Neutrophil (primary cell): ENCODE data around the gene URM1.

ENCODE experiments used
- H3K27ac ChIP-seq: fragments of 200-600 bp; sonication (generic); 2 replicates; pipeline ENCODE4 v1.5.1; 2016; ENCODE audit warnings: mild to moderate bottlenecking, moderate library complexity
- H3K27me3 ChIP-seq: fragments of 200-600 bp; sonication (generic); 2 replicates; pipeline ENCODE4 v1.6.0; 2016; ENCODE audit warnings: mild to moderate bottlenecking
- H3K36me3 ChIP-seq: fragments of 200-600 bp; sonication (generic); 2 replicates; pipeline ENCODE4 v1.5.1; 2017
- H3K4me1 ChIP-seq, 2 experiments: fragments of 200-600 bp in 1 of 2; sonication (generic) in 1 of 2; 1 replicate in 1 of 2; 2 replicates in 1 of 2; pipeline versions ENCODE4 v1.5.1 to v1.6.1; 2013 to 2016; ENCODE audit warnings: low read depth in 1 of 2, low read length in 1 of 2, mild to moderate bottlenecking in 1 of 2, moderate library complexity in 1 of 2; ENCODE audit not compliant: control insufficient read depth in 1 of 2, insufficient read depth in 1 of 2
- H3K4me3 ChIP-seq, 2 experiments: fragments of 200-600 bp in 1 of 2; sonication (generic) in 1 of 2; 1 replicate in 1 of 2; 2 replicates in 1 of 2; pipeline ENCODE4 v1.5.1; 2013 to 2016; ENCODE audit warnings: low read depth in 1 of 2, low read length in 1 of 2, mild to moderate bottlenecking in 1 of 2, moderate library complexity in 1 of 2
- H3K9me3 ChIP-seq: fragments of 200-600 bp; sonication (generic); 2 replicates; pipeline ENCODE4 v1.5.1; 2016
- CTCF ChIP-seq: fragments of 200-600 bp; sonication (generic); IDR thresholded peaks from 2 replicates; pipeline ENCODE4 v1.5.1; 2016; ENCODE audit warnings: antibody characterized with exemption

URM1 gene

GRCh38 chr9:128399861-128400260, 28.7 kb downstream of the URM1 start:
- no peaks in the 10 kb centered on the region for H3K36me3 ChIP-seq
- H3K27me3 ChIP-seq = peaks cover 22% of the 10 kb centered on the region
- H3K9me3 ChIP-seq = no peaks in the 10 kb centered on the region
- no peak for TF ChIP-seq CTCF
- no peak overlapping the region for H3K27ac ChIP-seq
- no peak overlapping the region for H3K4me3 ChIP-seq
- H3K4me1 ChIP-seq = peaks cover 3 to 9% of the 10 kb centered on the region in 2 experiments

- Histone ChIP-seq H3K4me1 (no peaks in the 10 kb centered on the region), H3K9me3 (no peaks in the 10 kb centered on the region), H3K36me3 (no peaks in the 10 kb centered on the region), H3K27me3 (peaks cover 46% of the 10 kb centered on the region), H3K4me3 (no peak overlapping the region), H3K27ac (no peak overlapping the region)
- TF ChIP-seq CTCF = no peak
These were observed 33.4 kb downstream of the URM1 start for GRCh38 chr9:128404560-128404959.

- H3K36me3 ChIP-seq = no peaks in the 10 kb centered on the region
- H3K27me3 ChIP-seq = peaks cover 50% of the 10 kb centered on the region
- no peaks in the 10 kb centered on the region for H3K9me3 ChIP-seq
- TF ChIP-seq CTCF = no peak
- H3K4me1 ChIP-seq = no peaks in the 10 kb centered on the region
- H3K4me3 ChIP-seq = no peak overlapping the region
- H3K27ac ChIP-seq = no peak overlapping the region
These were observed 34.1 kb downstream of the URM1 start for GRCh38 chr9:128405077-128405779.

GRCh38 chr9:128405780-128406171, 34.6 kb downstream of the URM1 start:
- Histone ChIP-seq H3K4me3 (no peak overlapping the region), H3K4me1 (no peaks in the 10 kb centered on the region)

GRCh38 chr9:128406848-128407391, 35.7 kb downstream of the URM1 start:
- no peak for TF ChIP-seq CTCF
- Histone ChIP-seq H3K36me3 (no peaks in the 10 kb centered on the region), H3K4me3 (no peak overlapping the region), H3K27me3 (peaks cover 67% of the 10 kb centered on the region), H3K9me3 (no peaks in the 10 kb centered on the region), H3K4me1 (no peaks in the 10 kb centered on the region), H3K27ac (no peak overlapping the region)

More at GRCh38 chr9:128405780-128406171, 34.6 kb downstream of the URM1 start:
- Histone ChIP-seq H3K9me3 (no peaks in the 10 kb centered on the region), H3K27ac (no peak overlapping the region), H3K36me3 (no peaks in the 10 kb centered on the region), H3K27me3 (peaks cover 55% of the 10 kb centered on the region)
- TF ChIP-seq CTCF = no peak
